Breast epithelium (tissue), 4 donors: ENCODE measurements around the gene CHEK1. TPM values are rescaled to one million over a fixed set of nuclear protein-coding genes. Genes with fewer than 3 reads are reported as not detected.

Experiments
- DNase-seq, 2 donors: peaks; one replicate each; pipeline ENCODE4 v3.0.0-alpha.2; 2019; ENCODE audit warnings: low spot score in 2 of 2
- H3K27ac ChIP-seq, 2 donors: fragments of 200-600 bp; sonication (generic) in 1 of 2; one replicate each; pipeline ENCODE4 v1.5.1; 2016 to 2019; ENCODE audit warnings: mild to moderate bottlenecking in 1 of 2
- H3K27me3 ChIP-seq, 2 donors: fragments of 200-600 bp; sonication (generic) in 1 of 2; one replicate each; pipeline versions ENCODE4 v1.5.1 to v1.6.0; 2017 to 2019; ENCODE audit warnings: control low read depth in 1 of 2, mild to moderate bottlenecking in 1 of 2
- H3K36me3 ChIP-seq: fragments of 200-600 bp; one replicate; pipeline ENCODE4 v1.5.1; 2019
- H3K4me1 ChIP-seq, 2 donors: fragments of 200-600 bp; sonication (generic); one replicate each; pipeline ENCODE4 v1.5.1; 2016 to 2019; ENCODE audit warnings: control low read depth in 1 of 2
- H3K4me3 ChIP-seq, 3 donors: fragments of 200-600 bp; sonication (generic); 1 replicate in 2 of 3; 2 replicates in 1 of 3; pipeline ENCODE4 v1.5.1; 2016 to 2019; ENCODE audit warnings: mild to moderate bottlenecking in 3 of 3, moderate library complexity in 2 of 3
- H3K9me3 ChIP-seq, 2 donors: fragments of 200-600 bp; sonication (generic) in 1 of 2; one replicate each; pipeline ENCODE4 v1.5.1; 2016 to 2019; ENCODE audit warnings: control low read depth in 1 of 2
- POLR2A ChIP-seq: fragments of 450-650 bp; IDR thresholded peaks from one replicate; pipeline ENCODE4 v1.6.1; 2016; ENCODE audit warnings: antibody characterized with exemption, mild to moderate bottlenecking, moderate library complexity
- POLR2AphosphoS5 ChIP-seq, 3 donors: sonication (generic); formaldehyde crosslinking; IDR thresholded peaks; one replicate each; pipeline ENCODE4 v1.6.1; 2017; ENCODE audit warnings: antibody characterized with exemption in 3 of 3
- intact Hi-C: fragments of 100-400 bp; cut with DNase I; formaldehyde crosslinking; loops from one replicate; pipeline ENCODE4 v1.15.1; 2023; ENCODE audit warnings: low total_unique reads
- total RNA-seq, 3 donors: library from RNA; depleted of rRNA; stranded (reverse); fragments of >200 nt; gene quantifications; one replicate each; pipeline ENCODE4 v1.1.0, GENCODE V29; 2016
- TF ChIP-seq, protein P1 (sequence below), 3 donors: fragments of 450-650 bp; IDR thresholded peaks; one replicate each; pipeline ENCODE4 v1.5.1; 2016 to 2017; ENCODE audit warnings: antibody characterized with exemption in 3 of 3, mild to moderate bottlenecking in 3 of 3, moderate library complexity in 3 of 3

The CHEK1 gene
- total RNA-seq, 3 donors from 2014 or later: 3.1 to 6.6 (median 3.2) TPM

DNA sequence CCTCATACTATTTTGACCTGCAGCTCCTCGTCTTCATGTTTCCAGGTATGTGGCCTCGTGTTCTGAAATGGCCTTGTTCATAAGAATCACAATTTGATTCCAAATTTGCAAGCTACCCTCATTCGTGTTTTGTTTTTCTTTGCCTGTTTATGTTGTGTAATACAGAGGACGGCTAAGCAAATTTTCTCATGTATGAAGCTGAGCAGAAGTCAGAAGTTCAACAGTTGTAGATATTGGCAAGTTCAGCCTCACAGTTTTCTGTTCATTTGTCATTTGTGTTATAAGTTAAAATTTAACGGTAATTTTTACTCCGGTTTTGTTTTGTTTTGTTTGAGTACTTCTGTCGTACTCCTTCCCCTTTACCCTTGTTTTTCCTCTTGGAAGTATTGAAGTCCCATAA, 15.4 kb upstream of the CHEK1 start:
- Histone ChIP-seq H3K9me3 (no peaks in the 10 kb centered on the region), H3K36me3 (peaks cover 25% of the 10 kb centered on the region), H3K4me3 (no peak overlapping the region), H3K27me3 (no peaks in the 10 kb centered on the region), H3K27ac (no peak overlapping the region), H3K4me1 (no peaks in the 10 kb centered on the region)
- no peak for DNase-seq
- TF ChIP-seq POLR2AphosphoS5 (IDR thresholded peaks at IDR 0.05) (no peak), POLR2A (no peak)
- TF ChIP-seq, protein P1, sequence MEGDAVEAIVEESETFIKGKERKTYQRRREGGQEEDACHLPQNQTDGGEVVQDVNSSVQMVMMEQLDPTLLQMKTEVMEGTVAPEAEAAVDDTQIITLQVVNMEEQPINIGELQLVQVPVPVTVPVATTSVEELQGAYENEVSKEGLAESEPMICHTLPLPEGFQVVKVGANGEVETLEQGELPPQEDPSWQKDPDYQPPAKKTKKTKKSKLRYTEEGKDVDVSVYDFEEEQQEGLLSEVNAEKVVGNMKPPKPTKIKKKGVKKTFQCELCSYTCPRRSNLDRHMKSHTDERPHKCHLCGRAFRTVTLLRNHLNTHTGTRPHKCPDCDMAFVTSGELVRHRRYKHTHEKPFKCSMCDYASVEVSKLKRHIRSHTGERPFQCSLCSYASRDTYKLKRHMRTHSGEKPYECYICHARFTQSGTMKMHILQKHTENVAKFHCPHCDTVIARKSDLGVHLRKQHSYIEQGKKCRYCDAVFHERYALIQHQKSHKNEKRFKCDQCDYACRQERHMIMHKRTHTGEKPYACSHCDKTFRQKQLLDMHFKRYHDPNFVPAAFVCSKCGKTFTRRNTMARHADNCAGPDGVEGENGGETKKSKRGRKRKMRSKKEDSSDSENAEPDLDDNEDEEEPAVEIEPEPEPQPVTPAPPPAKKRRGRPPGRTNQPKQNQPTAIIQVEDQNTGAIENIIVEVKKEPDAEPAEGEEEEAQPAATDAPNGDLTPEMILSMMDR (IDR thresholded peaks at IDR 0.05): no peak
- intact Hi-C loops: no loop called here

DNA sequence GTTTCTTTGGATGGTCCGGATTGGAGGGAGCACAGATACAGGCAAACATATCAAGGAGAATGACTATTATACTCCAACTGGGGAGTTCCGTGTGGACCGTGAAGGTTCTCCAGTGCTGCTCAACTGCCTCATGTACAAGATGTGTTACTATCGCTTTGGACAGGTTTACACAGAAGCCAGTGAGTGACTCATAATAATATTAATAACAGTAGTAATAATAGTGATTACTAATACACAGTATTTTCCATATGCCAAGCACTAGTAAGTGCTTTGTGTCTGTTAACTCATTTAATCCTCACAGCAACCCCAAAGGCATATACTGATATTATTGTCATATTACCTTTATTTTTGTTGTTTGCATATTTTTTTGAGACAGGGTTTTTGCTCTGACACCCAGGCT, 6.6 kb upstream of the CHEK1 start:
- H3K4me3 ChIP-seq: no peak overlapping the region
- no peak overlapping the region for H3K27ac ChIP-seq
- DNase-seq: no peak
- H3K36me3 ChIP-seq: peaks cover 7% of the 10 kb centered on the region
- TF ChIP-seq, protein P1 (IDR thresholded peaks at IDR 0.05): no peak
- TF ChIP-seq POLR2A (no peak), POLR2AphosphoS5 (IDR thresholded peaks at IDR 0.05) (no peak)
- intact Hi-C loops: no loop called here
- H3K4me1 ChIP-seq: no peaks in the 10 kb centered on the region
- H3K27me3 ChIP-seq: no peaks in the 10 kb centered on the region
- H3K9me3 ChIP-seq: no peaks in the 10 kb centered on the region

DNA sequence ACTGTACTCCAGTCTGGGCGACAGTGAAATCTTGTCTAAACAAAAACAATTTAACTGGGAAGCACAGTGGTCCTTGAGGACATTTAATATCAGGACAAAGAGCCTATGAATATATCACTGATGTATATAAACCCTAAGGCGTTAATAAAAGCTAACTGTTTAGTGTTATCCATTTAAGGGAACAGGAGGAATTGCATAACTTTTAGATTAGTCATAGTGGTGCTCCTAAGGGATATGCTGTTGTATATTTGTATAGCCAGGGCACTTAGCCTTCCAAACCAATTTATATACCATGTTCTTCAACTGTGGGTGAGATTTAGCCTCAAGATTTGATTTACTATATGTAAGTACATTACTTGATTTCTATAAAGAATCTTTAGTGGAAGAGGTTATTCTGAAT, 3.0 kb upstream of the CHEK1 start:
- Histone ChIP-seq H3K27me3 (no peaks in the 10 kb centered on the region), H3K27ac (no peak overlapping the region), H3K4me3 (no peak overlapping the region), H3K4me1 (no peaks in the 10 kb centered on the region), H3K9me3 (no peaks in the 10 kb centered on the region), H3K36me3 (peaks cover 7% of the 10 kb centered on the region)
- intact Hi-C loops: loop anchor here (2.0 kb wide), 1 partner anchor 63 kb away; no protein-coding TSS in a partner anchor
- DNase-seq: no peak
- TF ChIP-seq, protein P1 (IDR thresholded peaks at IDR 0.05): no peak

DNA sequence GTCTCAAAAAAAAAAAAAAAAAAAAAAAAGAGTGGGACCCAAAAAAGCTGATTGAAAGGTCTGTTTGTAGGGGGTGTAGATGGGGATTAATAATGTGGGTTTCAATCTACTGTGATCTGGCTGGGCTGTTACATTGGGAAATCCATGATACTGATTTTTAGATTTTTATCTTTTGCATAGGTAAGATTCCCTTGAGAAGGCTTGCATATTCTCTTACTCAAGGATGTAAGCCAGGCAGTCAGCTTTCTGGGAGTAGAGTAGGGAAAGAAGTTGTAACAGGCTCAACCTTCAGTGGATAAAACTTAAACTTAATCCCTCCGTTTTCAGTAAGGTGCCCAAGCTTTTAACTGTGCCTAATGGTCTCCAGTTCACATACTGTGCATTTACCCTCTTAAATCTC, 1.9 kb upstream of the CHEK1 start:
- H3K4me3 ChIP-seq: no peak overlapping the region
- H3K36me3 ChIP-seq: peaks cover 7% of the 10 kb centered on the region
- DNase-seq: no peak
- TF ChIP-seq POLR2AphosphoS5 (IDR thresholded peaks at IDR 0.05): no peak
- H3K27ac ChIP-seq: no peak overlapping the region
- no peaks in the 10 kb centered on the region for H3K4me1 ChIP-seq
- H3K9me3 ChIP-seq: no peaks in the 10 kb centered on the region
- no peaks in the 10 kb centered on the region for H3K27me3 ChIP-seq
- intact Hi-C loops: loop anchor here (2.0 kb wide), 1 partner anchor 64 kb away; no protein-coding TSS in a partner anchor

DNA sequence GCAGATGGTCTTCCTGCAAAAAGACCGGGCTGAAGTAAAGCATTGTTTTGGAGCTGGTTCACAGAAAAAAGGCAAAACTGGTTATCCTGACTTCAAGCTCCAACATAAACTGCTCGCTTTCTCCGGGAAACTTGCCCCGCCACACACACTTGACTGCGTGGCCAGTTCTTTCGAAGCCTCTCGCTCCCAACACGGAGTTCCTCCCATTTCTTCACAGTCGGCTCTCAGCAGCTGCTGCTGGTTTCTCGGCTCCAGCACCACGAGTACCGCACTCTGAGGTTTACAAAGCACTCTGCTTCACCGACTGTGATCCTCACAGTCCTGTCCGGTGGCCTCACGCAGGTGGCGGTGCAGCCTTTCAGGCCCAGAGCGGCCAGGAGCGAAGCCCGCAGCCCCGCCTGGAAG, 264 bp downstream of the CHEK1 start:
- no peaks in the 10 kb centered on the region for H3K4me1 ChIP-seq
- DNase-seq: no peak
- TF ChIP-seq POLR2A (no peak), POLR2AphosphoS5 (IDR thresholded peaks at IDR 0.05) (no peak)
- TF ChIP-seq, protein P1 (IDR thresholded peaks at IDR 0.05): no peak
- H3K4me3 ChIP-seq: peak overlapping the region; percentile 69 to 94 (median 82)
- no peaks in the 10 kb centered on the region for H3K27me3 ChIP-seq
- H3K36me3 ChIP-seq: no peaks in the 10 kb centered on the region
- H3K9me3 ChIP-seq: no peaks in the 10 kb centered on the region
- intact Hi-C loops: no loop called here
- H3K27ac ChIP-seq: peak overlapping the region; percentile 92 to 98
